Stimulated activated CD8-positive, alpha-beta memory T cell treated with anti-CD3 and anti-CD28 coated beads, Interleukin-4, amount 100 ng/mL, for 48 hours (primary cell): Measurements from ENCODE around the gene EFEMP2.
"Not testable (repeated sequence)": the region's sequence is repeated elsewhere in the genome, so short reads cannot be mapped to it uniquely, and the experiment has no call there.

ENCODE experiments used
- DNase-seq: peaks from one replicate; pipeline ENCODE4 v3.0.0-alpha.2; 2020

EFEMP2 gene

DNA sequence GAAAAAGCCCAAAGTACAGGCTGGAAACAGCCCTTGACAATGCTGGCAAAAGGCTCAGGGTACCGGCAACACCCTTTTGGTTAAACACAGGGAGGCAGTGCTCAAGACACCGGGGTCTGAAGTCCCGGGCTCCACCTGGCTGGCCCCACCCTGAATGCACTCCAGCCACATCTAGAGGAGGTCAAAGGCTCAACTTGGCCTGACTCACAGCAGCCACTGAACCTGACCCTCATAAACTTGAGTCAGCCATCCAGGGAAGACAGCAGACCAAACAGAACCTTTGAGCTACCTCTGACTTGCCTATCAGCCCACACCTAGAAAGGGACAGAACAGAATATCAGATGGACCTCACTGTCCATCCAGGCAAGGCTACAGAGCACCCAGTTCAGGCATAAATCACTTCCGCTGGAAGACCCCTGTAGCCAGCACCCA lies 18.4 kb downstream of the EFEMP2 start:
- DNase-seq = peak; percentile 23

GRCh38 chr11:65853246-65853979 lies 19.2 kb downstream of the EFEMP2 start:
- peak; percentile 25 for DNase-seq

DNA sequence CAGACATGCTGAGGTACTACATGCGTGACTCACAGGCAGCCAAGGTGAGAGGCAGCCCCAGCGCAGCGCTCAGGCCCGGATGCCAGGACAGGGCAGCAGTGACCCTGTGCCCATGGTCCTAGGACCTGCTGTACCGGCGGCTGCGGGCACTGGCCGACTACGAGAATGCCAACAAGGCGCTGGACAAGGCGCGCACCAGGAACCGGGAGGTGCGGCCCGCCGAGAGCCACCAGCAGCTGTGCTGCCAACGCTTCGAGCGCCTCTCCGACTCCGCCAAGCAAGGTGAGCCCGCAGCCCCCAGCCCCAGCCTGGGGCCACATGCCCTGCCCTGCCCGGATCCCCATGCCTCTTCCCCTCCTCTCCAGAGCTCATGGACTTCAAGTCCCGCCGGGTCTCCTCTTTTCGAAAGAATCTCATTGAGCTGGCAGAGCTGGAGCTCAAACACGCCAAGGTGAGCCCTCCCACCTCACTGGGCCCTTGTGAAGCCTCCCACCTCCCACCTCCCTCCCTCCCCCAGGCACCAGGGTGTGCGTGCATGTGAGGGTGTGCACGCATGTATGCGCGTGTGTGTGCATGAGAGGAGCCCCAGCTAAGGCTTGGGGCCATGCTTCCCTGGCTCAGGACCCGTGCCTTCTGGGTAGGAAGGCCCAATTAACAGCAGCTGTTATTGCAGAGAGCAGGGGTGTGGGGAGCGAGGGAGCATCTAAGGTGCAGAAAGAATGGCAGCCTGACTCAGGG lies 19.9 kb downstream of the EFEMP2 start:
- DNase-seq = peak; percentile 37

DNA sequence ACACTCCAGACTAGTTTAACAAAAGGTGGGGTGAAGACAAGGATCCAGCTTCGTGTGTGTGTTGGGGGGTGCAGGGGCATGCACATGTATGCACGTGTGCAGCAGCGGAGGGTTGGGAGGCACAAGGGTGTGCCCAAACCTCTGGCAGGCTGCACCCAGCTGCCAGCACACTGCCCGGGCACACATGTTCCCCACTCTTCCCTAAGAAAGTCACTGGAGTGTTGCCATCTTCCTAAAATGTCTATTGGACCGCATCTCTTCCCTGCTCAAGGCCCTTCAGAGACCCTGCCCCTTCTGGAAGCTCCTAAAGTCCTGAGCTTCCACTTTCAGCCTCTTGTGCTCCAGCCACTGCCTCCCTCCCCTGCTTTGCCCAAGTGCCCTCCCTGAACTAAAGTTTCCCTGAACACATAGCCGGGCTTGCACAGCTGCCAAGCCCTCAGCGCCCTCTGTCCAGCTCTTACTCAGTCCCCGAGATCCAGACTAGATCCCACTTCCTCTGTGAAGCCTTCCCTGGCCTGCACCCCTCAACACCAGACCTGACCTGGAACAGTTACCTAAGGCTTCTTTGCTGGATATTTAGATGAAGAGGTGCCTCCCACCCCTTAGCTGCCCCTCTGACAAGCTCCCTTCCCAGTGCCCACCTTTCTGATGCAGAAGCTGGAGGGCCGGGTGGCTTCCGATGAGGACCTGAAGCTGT lies 20.6 kb downstream of the EFEMP2 start:
- peak; percentile 27 for DNase-seq

DNA sequence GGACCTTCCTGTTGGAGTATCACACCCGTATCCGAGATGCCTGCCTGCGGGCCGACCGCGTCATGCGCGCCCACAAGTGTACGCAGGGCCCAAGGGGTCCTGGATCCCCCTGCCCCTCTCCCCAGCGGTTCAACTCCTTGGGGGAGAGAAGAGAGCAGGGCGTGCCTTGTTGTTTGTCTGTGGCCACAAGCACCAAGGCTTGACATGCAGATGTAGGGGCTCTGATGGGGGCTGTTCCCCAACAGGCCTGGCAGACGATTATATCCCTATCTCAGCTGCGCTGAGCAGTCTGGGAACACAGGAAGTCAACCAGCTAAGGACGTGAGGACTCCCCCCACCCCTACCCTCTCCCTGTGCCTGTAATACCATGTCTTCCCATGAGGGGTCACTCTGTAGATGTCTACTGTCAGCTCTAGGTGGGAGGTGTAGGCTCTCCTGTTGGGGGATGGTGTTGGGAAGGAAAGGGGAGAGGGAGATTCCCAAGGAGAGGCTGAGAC lies 21.5 kb downstream of the EFEMP2 start:
- peak; percentile 62 for DNase-seq

DNA sequence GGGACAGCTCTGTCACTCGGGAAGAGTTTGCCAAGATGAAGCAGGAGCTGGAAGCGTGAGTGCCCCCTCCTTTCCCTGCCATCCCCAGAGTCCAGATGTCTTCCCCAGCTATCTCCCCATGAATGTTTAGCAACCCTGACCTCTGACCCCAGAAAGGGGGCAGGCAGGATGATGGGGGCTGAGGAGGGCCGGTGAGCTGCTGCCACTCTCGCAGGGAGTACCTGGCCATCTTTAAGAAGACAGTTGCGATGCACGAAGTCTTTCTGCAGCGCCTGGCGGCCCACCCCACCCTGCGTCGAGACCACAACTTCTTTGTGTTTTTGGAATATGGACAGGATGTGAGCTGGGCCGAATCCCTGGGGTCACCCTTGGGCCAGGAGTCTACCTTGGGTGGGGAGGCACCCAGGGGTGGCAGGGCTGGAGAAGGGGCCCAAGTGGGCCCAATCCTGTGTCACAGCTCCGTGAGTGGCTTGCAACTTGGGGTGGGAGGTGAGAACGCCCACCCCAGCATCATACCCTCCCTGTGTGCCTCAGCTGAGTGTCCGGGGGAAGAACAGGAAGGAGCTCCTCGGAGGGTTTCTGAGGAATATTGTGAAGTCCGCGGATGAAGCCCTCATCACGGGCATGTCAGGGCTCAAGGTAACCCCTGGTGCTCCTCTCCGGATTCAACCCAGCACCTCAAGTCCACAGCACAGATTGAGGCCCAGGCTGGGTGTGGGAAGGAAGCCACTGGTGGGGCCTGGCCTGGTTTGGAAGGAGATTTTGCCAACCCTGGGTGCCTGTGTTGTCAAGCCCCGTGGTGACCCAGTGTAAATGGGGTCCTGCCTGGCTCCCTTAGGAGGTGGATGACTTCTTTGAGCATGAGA lies 22.1 kb downstream of the EFEMP2 start:
- DNase-seq = peak; percentile 32

DNA sequence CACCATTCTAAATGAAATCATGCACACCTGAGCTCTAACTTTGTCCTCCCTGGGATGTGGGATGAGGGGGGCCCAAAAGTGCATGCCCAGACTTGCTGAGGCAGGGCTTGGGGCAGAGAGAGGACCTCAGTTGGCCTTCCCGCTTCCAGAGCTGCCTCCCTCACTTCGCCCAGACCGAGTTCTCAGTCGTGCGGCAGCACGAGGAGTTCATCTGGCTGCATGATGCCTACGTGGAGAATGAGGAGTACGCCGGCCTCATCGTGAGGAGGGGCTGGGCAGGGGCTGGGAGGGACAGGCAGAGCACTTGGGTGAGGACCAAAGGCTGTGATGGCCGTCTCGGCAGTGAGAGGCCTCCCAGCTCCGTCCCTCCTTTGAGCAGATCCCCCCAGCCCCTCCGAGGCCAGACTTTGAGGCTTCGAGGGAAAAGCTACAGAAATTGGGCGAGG lies 22.8 kb downstream of the EFEMP2 start:
- no peak for DNase-seq

DNA sequence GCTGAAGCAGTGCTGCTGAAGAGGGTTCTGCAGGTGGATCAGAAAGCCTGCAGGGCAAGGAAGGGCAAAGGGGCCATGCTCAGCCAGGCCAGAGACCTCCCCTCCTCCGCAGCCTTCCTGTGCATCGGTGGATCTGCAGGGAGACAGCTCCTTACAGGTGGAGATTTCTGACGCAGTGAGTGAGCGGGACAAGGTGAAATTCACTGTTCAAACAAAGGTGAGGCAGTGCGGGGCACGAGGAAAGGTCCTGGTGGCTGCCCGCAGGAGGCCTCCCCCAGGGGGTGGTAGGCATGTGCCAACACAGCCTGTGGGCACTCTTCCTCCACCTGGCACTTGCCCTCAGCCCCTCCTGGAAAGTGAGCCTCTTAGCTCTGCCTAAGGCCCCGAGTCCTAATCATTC lies 23.2 kb downstream of the EFEMP2 start:
- DNase-seq = no peak

DNA sequence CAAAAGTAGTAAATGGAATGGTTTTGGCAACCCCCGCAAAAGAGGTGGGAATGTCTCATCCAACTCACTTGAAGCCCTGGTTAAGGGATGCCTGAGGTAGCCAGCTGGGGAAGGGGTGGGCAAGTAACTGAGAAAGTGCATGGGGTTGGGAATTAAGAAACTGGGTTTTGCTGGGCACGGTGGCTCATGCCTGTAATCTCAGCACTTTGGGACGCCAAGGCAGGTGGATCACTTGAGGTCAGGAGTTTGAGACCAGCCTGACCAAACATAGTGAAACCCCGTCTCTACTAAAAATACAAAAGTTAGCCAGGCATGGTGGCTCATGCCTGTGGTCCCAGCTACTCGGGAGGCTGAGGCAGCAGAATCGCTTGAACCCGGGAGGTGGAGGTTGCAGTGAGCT lies 23.9 kb downstream of the EFEMP2 start:
- DNase-seq = not testable (repeated sequence)

GRCh38 chr11:65847746-65848145 lies 24.9 kb downstream of the EFEMP2 start:
- DNase-seq = no peak

DNA sequence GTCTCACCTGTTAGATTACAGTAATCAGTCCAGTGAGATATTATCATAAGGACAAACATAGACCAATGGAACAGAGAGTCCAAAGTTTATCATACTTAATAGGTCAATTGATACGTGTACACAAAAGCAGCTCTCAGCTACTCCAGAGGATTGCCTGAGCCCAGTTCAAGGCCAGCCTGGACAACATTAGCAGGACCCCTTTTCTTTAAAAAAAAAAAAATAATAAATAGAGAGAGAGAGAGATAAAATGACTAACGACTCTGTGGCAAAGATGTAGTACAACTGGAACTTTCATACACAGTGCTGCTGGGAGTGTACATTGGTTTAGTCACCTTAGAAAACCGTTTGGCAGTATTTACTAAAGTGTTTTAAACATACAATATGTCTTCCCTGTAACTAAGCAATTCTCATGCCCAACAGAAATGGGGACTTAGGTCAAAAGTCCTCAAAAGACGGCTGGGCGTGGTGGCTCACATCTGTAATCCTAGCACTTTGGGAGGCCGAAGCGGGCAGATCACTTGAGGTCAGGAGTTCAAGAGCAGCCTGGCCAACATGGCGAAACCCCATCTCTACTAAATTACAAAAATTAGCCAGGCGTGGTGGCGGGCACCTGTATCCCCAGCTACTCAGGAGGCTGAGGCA lies 28.2 kb downstream of the EFEMP2 start:
- no peak for DNase-seq

DNA sequence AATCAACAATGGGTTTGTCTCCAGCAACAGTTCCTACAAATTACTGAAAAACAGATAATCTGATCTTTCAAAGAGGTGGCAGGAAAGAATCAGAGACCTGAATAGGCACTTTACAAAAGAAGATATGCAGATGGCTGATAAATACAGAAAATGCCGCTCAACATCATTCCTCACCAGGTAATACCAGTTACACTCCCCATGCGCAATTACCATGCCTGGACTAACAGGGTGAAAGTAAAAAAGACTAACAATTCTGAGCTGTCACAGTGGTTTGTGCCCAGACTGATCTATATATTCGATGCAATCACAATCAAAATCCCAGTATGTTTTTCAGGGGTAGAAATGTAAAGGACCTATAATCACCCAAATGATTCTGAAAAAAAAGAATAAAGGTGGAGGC lies 28.8 kb downstream of the EFEMP2 start:
- DNase-seq = no peak

GRCh38 chr11:65842144-65842543 lies 30.5 kb downstream of the EFEMP2 start:
- no peak for DNase-seq

DNA sequence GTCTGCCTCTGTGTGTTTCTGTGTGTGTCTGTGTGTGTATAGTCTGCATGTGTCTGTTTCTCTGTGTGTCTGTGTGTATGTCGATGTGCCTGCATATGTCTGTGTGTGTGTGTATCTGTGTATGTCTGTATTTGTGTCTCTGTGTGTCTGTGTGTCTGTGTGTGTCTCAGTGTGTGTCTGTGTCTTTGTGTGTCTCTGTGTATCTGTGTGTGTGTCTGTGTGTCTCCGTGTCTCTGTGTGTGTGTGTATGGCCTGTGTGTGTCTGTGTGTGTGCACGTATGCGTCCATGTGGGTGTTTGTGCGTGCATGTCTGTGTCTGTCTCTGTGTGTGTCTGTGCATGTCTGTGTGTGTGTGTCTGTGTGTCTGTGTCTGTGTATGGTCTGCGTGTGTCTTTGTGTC lies 38.4 kb downstream of the EFEMP2 start:
- DNase-seq = no peak

GRCh38 chr11:65833297-65834030 lies 39.1 kb downstream of the EFEMP2 start, which contains the start of gene SNX32:
Gene SNX32 (plus strand): TSS chr11:65833963. CDS start chr11:65834066, 103 bp downstream.
- peak; percentile 97 for DNase-seq

GRCh38 chr11:65832231-65832630 lies 40.4 kb downstream of the EFEMP2 start:
- not testable (repeated sequence) for DNase-seq

- no peak for DNase-seq
Observed at GRCh38 chr11:65829459-65829858, 43.1 kb downstream of the EFEMP2 start.

GRCh38 chr11:65826984-65827735 lies 45.4 kb downstream of the EFEMP2 start:
- DNase-seq = no peak

DNA sequence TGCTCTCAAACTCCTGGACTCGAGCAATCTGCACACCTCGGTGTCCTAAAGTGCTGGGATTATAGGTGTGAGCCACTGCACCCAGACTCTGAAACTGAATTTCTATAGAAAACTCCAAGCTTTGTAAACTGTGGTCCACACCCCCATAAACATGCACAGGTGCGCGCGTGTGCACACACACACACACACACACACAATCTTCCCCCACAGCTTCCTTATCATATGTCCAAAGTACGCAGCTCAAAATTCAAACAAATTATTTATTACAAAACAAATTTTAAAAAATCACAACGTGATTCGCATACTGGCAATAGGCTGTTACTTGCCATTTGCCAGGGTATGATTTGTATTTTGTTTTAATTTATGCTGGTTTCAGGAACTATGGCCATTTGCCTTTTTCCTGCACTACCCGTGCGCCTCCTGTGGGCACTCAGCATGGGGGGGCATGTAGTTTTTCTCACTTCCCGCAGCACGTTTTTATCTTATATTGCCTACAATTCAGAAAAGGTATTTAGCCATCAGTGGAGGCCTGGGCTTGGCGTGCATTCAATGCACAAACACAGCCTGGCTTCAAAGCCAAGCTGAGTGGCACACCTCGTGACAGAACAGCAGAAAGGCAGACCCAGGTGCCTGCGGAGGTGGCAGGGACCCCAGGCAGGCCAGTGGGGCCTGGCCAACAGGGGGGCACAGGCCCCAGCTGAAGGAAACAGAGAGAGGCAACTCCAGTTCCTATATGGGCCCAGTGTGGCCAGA lies 49.6 kb downstream of the EFEMP2 start:
- DNase-seq = no peak

- DNase-seq = no peak
Observed at GRCh38 chr11:65821107-65821506, 51.5 kb downstream of the EFEMP2 start.
